Breast epithelium (tissue), 3 donors: ENCODE data around the gene OR14I1.

Source experiments
- CTCF ChIP-seq, 3 donors: fragments of 450-650 bp; IDR thresholded peaks; one replicate each; pipeline ENCODE4 v1.5.1; 2016 to 2017; ENCODE audit warnings: antibody characterized with exemption in 3 of 3, mild to moderate bottlenecking in 3 of 3, moderate library complexity in 3 of 3
- POLR2A ChIP-seq: fragments of 450-650 bp; IDR thresholded peaks from one replicate; pipeline ENCODE4 v1.6.1; 2016; ENCODE audit warnings: antibody characterized with exemption, mild to moderate bottlenecking, moderate library complexity
- POLR2AphosphoS5 ChIP-seq, 3 donors: sonication (generic); formaldehyde crosslinking; IDR thresholded peaks; one replicate each; pipeline ENCODE4 v1.6.1; 2017; ENCODE audit warnings: antibody characterized with exemption in 3 of 3

GRCh38 chr1:248736977-248737376 is 34.4 kb upstream of the OR14I1 start:
- TF ChIP-seq POLR2AphosphoS5 (IDR thresholded peaks at IDR 0.05) (no peak), CTCF (IDR thresholded peaks at IDR 0.05) (no peak), POLR2A (no peak)
